DND-41 (cell line): ENCODE measurements around the gene TEAD1.

Experiments
- ATAC-seq: fragments of 200-7000 bp; cut with Tn5 transposase; 3 replicates; pipeline ENCODE4 v1.9.1; 2021; ENCODE audit warnings: low read depth; ENCODE audit not compliant: insufficient read depth
- DNase-seq: peaks from one replicate; pipeline ENCODE4 v3.0.0-alpha.2; 2020
- H2AFZ ChIP-seq: 2 replicates; pipeline ENCODE4 v1.6.0; 2012; ENCODE audit warnings: low read depth, low read length
- H3K27ac ChIP-seq: 2 replicates; pipeline ENCODE4 v1.5.1; 2012; ENCODE audit warnings: low read length, inconsistent platforms
- H3K27me3 ChIP-seq: fragments of 200-600 bp; sonication (generic); 2 replicates; pipeline ENCODE4 v1.6.0; 2012; ENCODE audit warnings: low read length, mild to moderate bottlenecking, inconsistent platforms; ENCODE audit not compliant: insufficient read depth, poor library complexity
- H3K36me3 ChIP-seq: 2 replicates; pipeline ENCODE4 v1.5.1; 2012; ENCODE audit warnings: low read length, inconsistent platforms; ENCODE audit not compliant: insufficient read depth
- H3K4me1 ChIP-seq: 2 replicates; pipeline ENCODE4 v1.5.1; 2012; ENCODE audit warnings: mild to moderate bottlenecking, low read length; ENCODE audit not compliant: insufficient read depth
- H3K4me2 ChIP-seq: 2 replicates; pipeline ENCODE4 v1.6.0; 2012; ENCODE audit warnings: mild to moderate bottlenecking, moderate library complexity, low read length, inconsistent platforms; ENCODE audit not compliant: insufficient read depth
- H3K4me3 ChIP-seq, 2 experiments: fragments of 200-600 bp in 1 of 2; shearing (Covaris generic) in 1 of 2; 2 replicates each; pipeline ENCODE4 v1.5.1; 2012 to 2016; ENCODE audit warnings: inconsistent platforms in 2 of 2, low read length in 2 of 2, mild to moderate bottlenecking in 2 of 2, low read depth in 1 of 2, moderate library complexity in 1 of 2
- H3K79me2 ChIP-seq: 2 replicates; pipeline ENCODE4 v1.6.0; 2012; ENCODE audit warnings: low read length, inconsistent platforms; ENCODE audit not compliant: insufficient read depth
- H3K9ac ChIP-seq: 2 replicates; pipeline ENCODE4 v1.6.0; 2012; ENCODE audit warnings: low read depth, mild to moderate bottlenecking, inconsistent platforms, low read length, moderate library complexity
- H3K9me3 ChIP-seq: 2 replicates; pipeline ENCODE4 v1.5.1; 2012; ENCODE audit warnings: low read length, moderate library complexity, mild to moderate bottlenecking, inconsistent platforms; ENCODE audit not compliant: insufficient read depth, severe bottlenecking
- H4K20me1 ChIP-seq: 2 replicates; pipeline ENCODE4 v1.6.0; 2012; ENCODE audit warnings: low read length; ENCODE audit not compliant: insufficient read depth
- EZH2 ChIP-seq: IDR thresholded peaks from 3 replicates; pipeline ENCODE4 v1.6.1; 2012; ENCODE audit warnings: borderline replicate concordance, low read depth, mild to moderate bottlenecking, moderate library complexity, low read length, inconsistent platforms; ENCODE audit not compliant: severe bottlenecking
- TF ChIP-seq, protein P1 (sequence below): IDR thresholded peaks from 2 replicates; pipeline ENCODE4 v1.5.1; 2012; ENCODE audit warnings: borderline replicate concordance, low read length, moderate library complexity, mild to moderate bottlenecking; ENCODE audit not compliant: poor library complexity, severe bottlenecking; ENCODE audit errors: extremely low read depth

Gene TEAD1

DNA sequence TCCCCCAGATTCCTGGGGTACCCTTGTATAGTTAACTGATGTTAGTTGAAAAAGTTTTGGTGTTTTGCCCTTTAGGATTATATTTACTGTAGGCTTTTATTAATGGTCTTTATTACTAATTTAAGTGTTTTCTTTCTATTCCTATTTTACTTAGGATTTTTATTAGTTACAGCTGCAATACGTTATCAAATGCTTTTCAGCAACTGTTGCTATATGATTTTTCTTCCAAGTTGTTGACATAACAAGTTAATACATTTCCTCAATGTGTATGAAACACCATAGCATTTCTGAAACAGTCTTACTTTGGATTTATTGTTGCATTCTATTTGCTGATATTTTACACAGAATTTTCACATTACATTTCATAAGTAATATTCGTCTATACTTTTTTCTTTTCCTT is 253.7 kb downstream of the TEAD1 start:
- Histone ChIP-seq H3K79me2 (no peaks in the 10 kb centered on the region), H2AFZ (no peak overlapping the region), H3K9me3 (no peaks in the 10 kb centered on the region), H3K27me3 (peaks cover 3% of the 10 kb centered on the region), H4K20me1 (no peaks in the 10 kb centered on the region), H3K9ac (no peak overlapping the region), H3K4me3 (no peak overlapping the region), H3K27ac (no peak overlapping the region), H3K4me2 (no peak overlapping the region), H3K4me1 (no peaks in the 10 kb centered on the region), H3K36me3 (no peaks in the 10 kb centered on the region)
- no peak for ATAC-seq
- no peak for DNase-seq
- TF ChIP-seq, protein P1, sequence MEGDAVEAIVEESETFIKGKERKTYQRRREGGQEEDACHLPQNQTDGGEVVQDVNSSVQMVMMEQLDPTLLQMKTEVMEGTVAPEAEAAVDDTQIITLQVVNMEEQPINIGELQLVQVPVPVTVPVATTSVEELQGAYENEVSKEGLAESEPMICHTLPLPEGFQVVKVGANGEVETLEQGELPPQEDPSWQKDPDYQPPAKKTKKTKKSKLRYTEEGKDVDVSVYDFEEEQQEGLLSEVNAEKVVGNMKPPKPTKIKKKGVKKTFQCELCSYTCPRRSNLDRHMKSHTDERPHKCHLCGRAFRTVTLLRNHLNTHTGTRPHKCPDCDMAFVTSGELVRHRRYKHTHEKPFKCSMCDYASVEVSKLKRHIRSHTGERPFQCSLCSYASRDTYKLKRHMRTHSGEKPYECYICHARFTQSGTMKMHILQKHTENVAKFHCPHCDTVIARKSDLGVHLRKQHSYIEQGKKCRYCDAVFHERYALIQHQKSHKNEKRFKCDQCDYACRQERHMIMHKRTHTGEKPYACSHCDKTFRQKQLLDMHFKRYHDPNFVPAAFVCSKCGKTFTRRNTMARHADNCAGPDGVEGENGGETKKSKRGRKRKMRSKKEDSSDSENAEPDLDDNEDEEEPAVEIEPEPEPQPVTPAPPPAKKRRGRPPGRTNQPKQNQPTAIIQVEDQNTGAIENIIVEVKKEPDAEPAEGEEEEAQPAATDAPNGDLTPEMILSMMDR, result no peak
- no peak for TF ChIP-seq EZH2

DNA sequence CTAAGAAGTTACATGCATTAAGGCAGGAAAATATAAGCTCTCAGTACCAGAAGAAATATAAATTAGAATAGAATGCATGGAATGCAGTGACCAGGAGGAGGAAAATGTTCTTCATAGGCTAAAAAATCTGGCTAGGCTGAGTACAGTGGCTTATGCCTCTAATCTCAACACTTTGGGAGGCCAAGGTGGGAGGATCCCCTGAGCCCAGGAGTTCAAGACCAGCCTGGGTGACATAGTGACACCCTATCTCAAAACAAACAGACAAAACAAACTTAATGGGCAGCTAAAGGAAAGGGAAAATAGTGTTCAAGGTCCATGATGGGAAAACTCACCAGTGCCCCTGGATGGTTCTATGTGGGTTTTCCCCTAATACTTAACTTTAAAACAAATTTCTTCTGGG is 256.6 kb downstream of the TEAD1 start:
- H3K36me3 ChIP-seq, result no peaks in the 10 kb centered on the region
- DNase-seq, result no peak
- TF ChIP-seq, protein P1, result no peak
- no peak for TF ChIP-seq EZH2

DNA sequence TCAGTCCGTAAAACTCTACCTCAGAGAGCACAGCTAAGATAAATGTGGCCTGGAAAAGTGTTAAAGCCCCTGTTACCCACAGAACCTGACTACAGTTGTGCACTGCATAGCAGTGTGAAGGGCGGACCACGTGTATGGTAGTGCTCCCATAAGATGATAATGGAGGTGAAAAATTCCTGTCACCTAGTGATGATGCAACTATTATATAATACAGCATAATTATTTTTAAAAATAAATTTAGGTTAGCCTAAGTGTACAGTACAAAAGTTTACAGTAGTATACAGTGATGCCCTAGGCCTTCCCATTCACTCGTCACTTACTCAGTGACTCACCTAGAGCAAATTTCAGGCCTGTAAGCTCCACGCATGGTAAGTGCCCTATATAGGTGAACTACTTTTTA is 258.3 kb downstream of the TEAD1 start:
- Histone ChIP-seq H3K4me2 (no peak overlapping the region), H2AFZ (no peak overlapping the region), H3K27ac (no peak overlapping the region), H3K27me3 (peaks cover 3% of the 10 kb centered on the region), H3K79me2 (no peaks in the 10 kb centered on the region), H3K9me3 (no peaks in the 10 kb centered on the region), H3K36me3 (no peaks in the 10 kb centered on the region), H3K4me1 (no peaks in the 10 kb centered on the region), H3K9ac (no peak overlapping the region), H4K20me1 (no peaks in the 10 kb centered on the region), H3K4me3 (no peak overlapping the region)
- ATAC-seq, result no peak
- TF ChIP-seq, protein P1, result no peak
- TF ChIP-seq EZH2, result no peak
- DNase-seq, result no peak

More for the DNA sequence above, 256.6 kb downstream of the TEAD1 start:
- no peak overlapping the region for H3K27ac ChIP-seq
- no peak overlapping the region for H2AFZ ChIP-seq
- no peak overlapping the region for H3K4me3 ChIP-seq
- no peaks in the 10 kb centered on the region for H3K79me2 ChIP-seq
- H3K9ac ChIP-seq, result no peak overlapping the region
- H3K27me3 ChIP-seq, result peaks cover 3% of the 10 kb centered on the region
- no peaks in the 10 kb centered on the region for H4K20me1 ChIP-seq
- no peak for ATAC-seq
- H3K4me2 ChIP-seq, result no peak overlapping the region
- no peaks in the 10 kb centered on the region for H3K4me1 ChIP-seq
- H3K9me3 ChIP-seq, result no peaks in the 10 kb centered on the region

DNA sequence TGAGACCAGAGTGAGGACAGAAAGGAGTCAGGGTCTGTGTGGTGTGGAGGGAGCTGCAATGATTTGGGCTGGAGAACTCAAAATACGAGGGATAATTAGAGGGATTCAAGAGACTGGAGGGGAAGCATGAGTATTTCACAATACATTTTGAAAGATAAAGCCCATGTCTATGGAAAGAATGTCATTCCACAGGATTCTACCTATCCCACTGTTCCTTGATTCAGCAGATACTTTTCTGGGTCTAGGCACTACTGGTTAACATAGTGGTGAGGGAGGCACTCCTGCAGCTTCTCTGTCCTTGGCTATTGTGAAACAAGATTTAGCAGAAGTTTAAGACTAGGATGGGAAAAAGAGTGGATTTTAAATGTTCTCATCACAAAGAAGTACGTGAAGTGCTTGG is 262.0 kb downstream of the TEAD1 start:
- TF ChIP-seq, protein P1, result no peak
- no peak for TF ChIP-seq EZH2
- ATAC-seq (no peak), DNase-seq (no peak)
- H3K4me2 ChIP-seq, result no peak overlapping the region
- no peak overlapping the region for H2AFZ ChIP-seq
- H3K79me2 ChIP-seq, result no peaks in the 10 kb centered on the region
- peaks cover 8% of the 10 kb centered on the region for H3K27me3 ChIP-seq
- H3K9me3 ChIP-seq, result no peaks in the 10 kb centered on the region
- H3K4me3 ChIP-seq, result no peak overlapping the region
- no peaks in the 10 kb centered on the region for H3K36me3 ChIP-seq
- H4K20me1 ChIP-seq, result no peaks in the 10 kb centered on the region
- H3K9ac ChIP-seq, result no peak overlapping the region
- no peak overlapping the region for H3K27ac ChIP-seq
- H3K4me1 ChIP-seq, result no peaks in the 10 kb centered on the region
